ENCODE data around the gene TMEM170B. TPM values are rescaled to one million over a fixed set of nuclear protein-coding genes. Genes with fewer than 3 reads are reported as not detected.
A peak's percentile ranks its signal among the peaks of the same experiment; 100 is the strongest.

TMEM170B gene
- total RNA-seq, 2 experiments from 2014 or later, result 1.8 to 1.9 TPM

DNA sequence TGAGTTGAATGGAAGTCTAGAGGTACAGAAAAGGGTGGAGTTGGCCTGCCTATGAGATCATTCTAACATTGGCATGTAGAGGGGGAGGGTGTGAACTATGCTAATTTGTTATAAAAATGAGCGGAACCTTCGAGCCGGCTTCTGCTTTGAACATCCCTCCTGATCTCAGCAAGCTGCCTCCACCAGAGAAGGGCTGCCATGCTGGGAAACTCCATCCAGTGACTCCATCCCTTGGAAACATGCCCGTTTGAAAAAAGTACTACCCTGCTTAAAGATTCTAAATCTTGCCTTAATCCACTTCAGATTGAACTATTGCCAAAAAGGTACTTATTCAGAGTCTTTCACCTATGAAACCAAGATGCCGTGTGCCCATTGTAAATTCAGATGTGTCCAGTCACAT lies 43.6 kb upstream of the TMEM170B start:
- H3K4me1 Mint-ChIP-seq (ENCODE audit: low read depth), result peaks cover 12% of the 10 kb centered on the region
- TF ChIP-seq, protein P1, sequence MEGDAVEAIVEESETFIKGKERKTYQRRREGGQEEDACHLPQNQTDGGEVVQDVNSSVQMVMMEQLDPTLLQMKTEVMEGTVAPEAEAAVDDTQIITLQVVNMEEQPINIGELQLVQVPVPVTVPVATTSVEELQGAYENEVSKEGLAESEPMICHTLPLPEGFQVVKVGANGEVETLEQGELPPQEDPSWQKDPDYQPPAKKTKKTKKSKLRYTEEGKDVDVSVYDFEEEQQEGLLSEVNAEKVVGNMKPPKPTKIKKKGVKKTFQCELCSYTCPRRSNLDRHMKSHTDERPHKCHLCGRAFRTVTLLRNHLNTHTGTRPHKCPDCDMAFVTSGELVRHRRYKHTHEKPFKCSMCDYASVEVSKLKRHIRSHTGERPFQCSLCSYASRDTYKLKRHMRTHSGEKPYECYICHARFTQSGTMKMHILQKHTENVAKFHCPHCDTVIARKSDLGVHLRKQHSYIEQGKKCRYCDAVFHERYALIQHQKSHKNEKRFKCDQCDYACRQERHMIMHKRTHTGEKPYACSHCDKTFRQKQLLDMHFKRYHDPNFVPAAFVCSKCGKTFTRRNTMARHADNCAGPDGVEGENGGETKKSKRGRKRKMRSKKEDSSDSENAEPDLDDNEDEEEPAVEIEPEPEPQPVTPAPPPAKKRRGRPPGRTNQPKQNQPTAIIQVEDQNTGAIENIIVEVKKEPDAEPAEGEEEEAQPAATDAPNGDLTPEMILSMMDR (IDR thresholded peaks at IDR 0.05), result no peak
- no peaks in the 10 kb centered on the region for H3K9me3 Mint-ChIP-seq
- POLR2A ChIA-PET, result no interaction called here
- CTCF ChIA-PET, result interaction anchor here (3.0 to 6.3 kb wide), 4 partner anchors 112 to 350 kb away, joined by 36 to 98 read pairs (median 63); partner anchors contain the start of gene NEDD9
- no peaks in the 10 kb centered on the region for H3K36me3 Mint-ChIP-seq (ENCODE audit: low read depth)
- DNase-seq (no peak), ATAC-seq (no peak)
- no peak overlapping the region for H3K4me3 Mint-ChIP-seq
- H3K27me3 Mint-ChIP-seq, result no peaks in the 10 kb centered on the region
- H3K27ac Mint-ChIP-seq, result no peak overlapping the region
- intact Hi-C loops (cut with micrococcal nuclease), result loop anchor here (5.0 to 10.0 kb wide), 2 partner anchors 112 to 259 kb away; partner anchors contain the start of gene NEDD9

DNA sequence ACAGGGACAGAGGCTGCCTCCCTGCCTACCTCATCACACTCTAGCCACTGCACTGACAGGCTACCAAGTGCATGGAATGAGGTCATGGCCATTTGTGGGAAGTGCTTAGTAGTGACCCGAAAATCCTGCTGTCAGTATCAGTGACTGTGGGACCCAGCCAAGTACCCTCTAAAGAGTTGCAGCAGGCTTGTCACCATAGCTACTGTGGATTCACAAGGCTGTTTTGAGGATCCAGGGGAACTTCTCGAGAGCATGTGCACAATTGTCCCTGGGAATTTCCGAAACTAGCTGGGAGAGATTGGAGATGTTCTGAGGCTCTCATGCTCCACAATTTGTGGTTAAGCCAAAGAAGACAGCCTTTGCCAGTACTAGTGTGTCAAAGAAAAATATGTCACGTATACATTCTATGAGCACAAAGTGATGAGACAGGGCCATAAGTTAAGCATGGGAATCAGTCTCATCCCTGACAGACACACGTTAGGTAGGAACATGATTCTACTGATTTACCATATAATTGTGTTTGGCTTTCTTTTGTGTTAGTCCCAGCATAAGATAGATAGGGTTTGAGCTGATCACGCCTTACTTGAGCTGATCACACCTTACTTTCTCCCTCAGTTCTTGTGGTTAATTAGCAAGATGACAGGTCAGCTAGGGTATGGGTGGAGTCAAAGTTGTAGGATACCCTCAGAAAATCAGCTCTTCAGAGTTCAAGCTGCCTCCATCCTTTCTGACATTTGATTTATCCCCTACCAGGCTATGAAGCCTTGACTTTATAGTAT lies 42.6 kb upstream of the TMEM170B start:
- H3K27ac Mint-ChIP-seq, result no peak overlapping the region
- ChIA-PET POLR2A (interaction anchor here (0.9 to 2.3 kb wide), 4 partner anchors 131 to 350 kb away, joined by 3 to 10 read pairs (median 3); no protein-coding TSS in a partner anchor), CTCF (interaction anchor here (0.6 to 6.3 kb wide), 59 partner anchors 8 to 693 kb away, joined by 3 to 98 read pairs (median 6); partner anchors contain the start of gene NEDD9)
- intact Hi-C loops (cut with micrococcal nuclease), result loop anchor here (5.0 to 10.0 kb wide), 4 partner anchors 113 to 543 kb away; partner anchors contain the start of gene NEDD9
- no peaks in the 10 kb centered on the region for H3K9me3 Mint-ChIP-seq
- peaks cover 12% of the 10 kb centered on the region for H3K4me1 Mint-ChIP-seq (ENCODE audit: low read depth)
- no peaks in the 10 kb centered on the region for H3K36me3 Mint-ChIP-seq (ENCODE audit: low read depth)
- ATAC-seq (no peak), DNase-seq (no peak)
- H3K27me3 Mint-ChIP-seq, result no peaks in the 10 kb centered on the region
- TF ChIP-seq, protein P1 (IDR thresholded peaks at IDR 0.05), result no peak
- H3K4me3 Mint-ChIP-seq, result no peak overlapping the region

DNA sequence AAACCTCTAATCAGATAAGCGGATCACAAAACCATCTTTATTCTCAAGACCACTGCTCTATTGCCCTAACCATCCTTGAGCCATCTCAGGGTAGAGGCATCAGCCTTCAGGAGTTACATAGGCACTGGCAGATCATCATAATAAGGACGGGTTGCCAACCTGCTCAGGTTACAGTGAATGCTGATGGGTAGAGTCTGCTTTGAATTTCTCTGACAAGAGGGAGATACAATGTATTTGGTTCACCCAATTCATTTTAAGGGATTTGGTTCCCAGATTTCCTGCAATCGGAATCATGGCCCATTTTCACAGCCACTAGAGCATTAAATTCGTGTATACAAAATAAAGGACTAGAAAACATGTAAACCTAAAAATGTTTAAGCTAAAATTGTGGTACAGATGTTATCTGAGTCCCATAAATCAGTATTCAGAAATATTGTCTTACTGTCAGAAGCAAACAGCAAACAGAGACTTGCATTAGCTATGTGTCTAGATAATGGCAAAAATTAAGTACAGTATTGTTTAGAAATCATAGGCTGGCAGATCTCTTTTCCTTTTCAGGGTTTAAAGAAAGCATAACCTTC lies 41.9 kb upstream of the TMEM170B start:
- no peak for DNase-seq
- H3K27me3 Mint-ChIP-seq, result no peaks in the 10 kb centered on the region
- ChIA-PET POLR2A (interaction anchor here (0.7 to 2.3 kb wide), 6 partner anchors 131 to 363 kb away, joined by 3 to 10 read pairs (median 3); no protein-coding TSS in a partner anchor), CTCF (interaction anchor here (0.6 to 6.3 kb wide), 84 partner anchors 8 to 694 kb away, joined by 3 to 98 read pairs (median 6); partner anchors contain the start of gene NEDD9)
- TF ChIP-seq, protein P1 (IDR thresholded peaks at IDR 0.05), result no peak
- ATAC-seq, result peak; percentile 6
- intact Hi-C loops (cut with micrococcal nuclease), result loop anchor here (1.0 to 10.0 kb wide), 5 partner anchors 163 to 543 kb away; partner anchors contain the start of gene NEDD9
- peak overlapping the region; percentile 32 for H3K27ac Mint-ChIP-seq
- no peaks in the 10 kb centered on the region for H3K9me3 Mint-ChIP-seq
- peaks cover 12% of the 10 kb centered on the region for H3K4me1 Mint-ChIP-seq (ENCODE audit: low read depth)
- H3K36me3 Mint-ChIP-seq (ENCODE audit: low read depth), result no peaks in the 10 kb centered on the region
- H3K4me3 Mint-ChIP-seq, result no peak overlapping the region

DNA sequence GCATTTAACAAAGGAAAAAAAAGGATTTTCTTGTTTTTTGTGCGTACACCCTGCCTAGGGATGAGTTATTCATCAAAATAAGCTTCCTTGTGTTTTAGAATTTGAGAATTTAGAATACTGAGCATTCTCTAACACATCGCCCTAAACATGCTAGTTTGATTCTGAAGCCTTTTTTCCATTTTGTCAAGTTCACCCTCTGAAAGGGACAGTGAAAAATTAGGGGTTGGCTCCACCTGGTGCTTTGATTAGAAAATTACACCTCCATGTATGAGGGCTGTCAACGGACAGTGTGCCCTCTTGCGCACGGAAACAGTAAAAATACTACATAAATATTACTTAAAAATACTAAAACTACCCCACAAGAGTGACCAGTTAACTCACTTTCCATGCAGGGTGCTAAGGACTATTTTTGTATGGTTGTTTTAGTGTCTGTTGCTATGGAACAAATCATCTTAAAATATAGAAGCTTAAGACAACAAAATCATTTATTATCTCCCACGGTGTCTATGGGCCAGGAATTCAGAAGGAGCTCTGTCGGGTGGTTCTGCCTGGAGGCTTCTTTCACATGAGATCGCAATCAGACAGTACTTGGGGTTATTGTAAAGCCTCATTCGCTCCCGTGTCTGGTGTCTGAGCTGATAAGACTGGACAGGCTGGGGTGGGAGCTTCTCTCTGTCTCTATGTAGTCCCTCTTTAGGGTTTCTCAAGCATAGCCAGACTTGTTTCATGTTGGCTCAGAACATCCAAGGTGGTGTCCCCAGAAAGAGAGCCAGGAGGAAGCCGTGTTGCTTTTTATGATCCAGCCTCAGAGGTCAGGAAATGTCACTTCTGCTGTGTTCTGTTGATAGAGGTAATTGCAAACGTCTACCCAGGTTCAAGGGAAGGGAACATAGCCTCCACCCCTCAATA lies 41.1 kb upstream of the TMEM170B start:
- no peaks in the 10 kb centered on the region for H3K36me3 Mint-ChIP-seq (ENCODE audit: low read depth)
- TF ChIP-seq, protein P1 (IDR thresholded peaks at IDR 0.05), result peak; percentile 98
- H3K4me1 Mint-ChIP-seq (ENCODE audit: low read depth), result peaks cover 12% of the 10 kb centered on the region
- DNase-seq (peak; percentile 78), ATAC-seq (peak; percentile 97)
- no peaks in the 10 kb centered on the region for H3K9me3 Mint-ChIP-seq
- POLR2A ChIA-PET, result interaction anchor here (0.5 to 2.3 kb wide), 8 partner anchors 132 to 409 kb away, joined by 3 to 10 read pairs (median 3); no protein-coding TSS in a partner anchor
- no peak overlapping the region for H3K4me3 Mint-ChIP-seq
- H3K27ac Mint-ChIP-seq, result peak overlapping the region; percentile 32
- intact Hi-C loops (cut with micrococcal nuclease), result loop anchor here (1.0 to 10.0 kb wide), 5 partner anchors 164 to 544 kb away; partner anchors contain the start of gene NEDD9
- CTCF ChIA-PET, result interaction anchor here (0.6 to 6.3 kb wide), 108 partner anchors 9 to 1018 kb away, joined by 3 to 98 read pairs (median 5); partner anchors contain the start of gene NEDD9
- no peaks in the 10 kb centered on the region for H3K27me3 Mint-ChIP-seq
